Measurements from ENCODE around the gene LMO4. TPM values are rescaled to one million over a fixed set of nuclear protein-coding genes. Genes with fewer than 3 reads are reported as not detected.
A peak's percentile ranks its signal among the peaks of the same experiment; 100 is the strongest.

The LMO4 gene
- total RNA-seq, 1 donor from 2014 or later = 44.3 TPM

GRCh38 chr1:87318806-87319205, 9.9 kb upstream of the LMO4 start:
- intact Hi-C loops (cut with DNase I) = no loop called here
- ATAC-seq = no peak

DNA sequence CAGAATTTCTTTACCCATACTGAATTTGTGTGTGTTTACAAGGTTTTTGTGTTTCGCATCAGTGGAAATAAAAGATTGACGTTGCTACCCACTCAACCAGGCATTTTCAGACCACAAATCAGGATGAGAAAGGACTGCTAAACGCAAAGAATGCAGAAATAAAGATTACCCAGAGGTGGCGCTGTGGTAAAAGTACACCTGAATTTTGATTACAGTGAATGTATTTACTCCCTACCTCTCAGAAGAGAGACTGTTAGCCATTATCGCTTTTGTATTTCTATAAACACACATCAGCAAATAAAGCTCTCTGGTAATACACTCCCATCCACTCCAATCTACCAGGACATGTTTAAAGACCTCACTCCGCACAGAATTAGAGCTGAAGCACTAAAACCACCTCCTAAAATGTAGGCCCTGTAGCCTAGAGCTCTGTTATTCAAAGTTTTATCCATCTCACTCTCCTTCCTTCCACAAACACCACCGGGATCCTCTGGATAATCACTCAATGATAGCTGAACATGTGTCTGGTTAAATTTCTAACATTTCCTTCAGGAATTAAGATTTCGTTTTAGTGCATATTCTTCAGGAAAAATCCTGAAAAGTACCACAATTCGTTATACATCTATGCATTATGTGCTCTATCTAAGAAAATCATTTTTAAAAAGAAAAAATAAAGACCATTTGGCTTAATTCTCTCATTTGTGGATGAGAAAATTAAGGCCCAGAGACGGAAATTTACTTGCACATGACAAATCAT, 2.5 kb upstream of the LMO4 start:
- DNase-seq (ENCODE audit: missing footprints) (no peak), ATAC-seq (no peak)
- intact Hi-C loops (cut with DNase I) = loop anchor here (5.0 to 10.0 kb wide), 4 partner anchors 194 to 931 kb away; partner anchors contain the start of gene ODF2L

More at GRCh38 chr1:87318806-87319205, 9.9 kb upstream of the LMO4 start:
- DNase-seq (ENCODE audit: missing footprints) = no peak

DNA sequence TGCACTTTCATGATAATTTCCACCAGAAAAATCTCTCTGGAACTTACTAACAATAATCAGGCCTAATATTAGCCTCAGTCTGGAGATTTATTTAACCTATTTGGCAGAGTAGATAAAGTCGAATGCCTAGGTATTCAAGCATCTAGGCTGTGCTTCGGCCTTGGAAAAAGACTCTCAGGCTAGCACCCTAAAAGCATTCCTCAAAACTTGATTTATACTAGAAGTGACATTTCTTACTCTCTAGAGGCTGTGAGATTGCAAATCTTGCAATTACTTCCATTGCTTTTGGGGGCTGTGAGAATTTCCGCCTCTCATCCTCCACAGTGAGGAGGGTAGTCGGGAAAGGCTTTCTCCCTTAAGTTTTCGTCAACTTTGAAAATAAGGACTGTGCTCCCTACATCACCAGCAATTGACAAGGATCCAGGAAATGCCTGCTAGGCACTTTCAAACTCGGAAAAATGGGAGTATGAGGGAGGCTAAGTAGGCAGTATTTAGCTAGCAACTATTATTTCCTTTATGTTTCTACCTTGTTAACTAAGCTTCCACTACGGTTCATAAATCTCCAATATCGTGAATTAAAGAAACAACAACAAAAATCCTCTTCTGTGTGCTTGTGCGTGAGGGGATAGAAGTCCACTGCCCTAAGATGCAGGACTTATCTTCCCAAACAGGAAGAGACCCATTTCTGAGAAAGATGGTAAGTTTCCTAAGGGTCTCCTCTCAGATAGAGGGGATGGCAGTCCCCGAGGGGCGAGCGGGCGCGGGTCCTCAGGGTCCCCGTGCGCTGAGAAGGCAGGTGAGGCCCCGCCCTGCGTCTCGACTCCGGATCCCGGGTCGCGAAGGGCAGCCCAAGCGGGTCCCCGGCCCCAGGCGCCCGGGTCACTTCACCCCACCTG, 1.1 kb upstream of the LMO4 start:
- DNase-seq (ENCODE audit: missing footprints) = no peak
- intact Hi-C loops (cut with DNase I) = loop anchor here (1.0 to 10.0 kb wide), 5 partner anchors 195 to 933 kb away; partner anchors contain the start of gene ODF2L
- no peak for ATAC-seq

GRCh38 chr1:87329051-87329525, 408 bp downstream of the LMO4 start:
- DNase-seq (ENCODE audit: missing footprints) (peak; percentile 83), ATAC-seq (peak; percentile 0)
- intact Hi-C loops (cut with DNase I) = loop anchor here (5.0 to 10.0 kb wide), 4 partner anchors 197 to 934 kb away; partner anchors contain the start of gene ODF2L

DNA sequence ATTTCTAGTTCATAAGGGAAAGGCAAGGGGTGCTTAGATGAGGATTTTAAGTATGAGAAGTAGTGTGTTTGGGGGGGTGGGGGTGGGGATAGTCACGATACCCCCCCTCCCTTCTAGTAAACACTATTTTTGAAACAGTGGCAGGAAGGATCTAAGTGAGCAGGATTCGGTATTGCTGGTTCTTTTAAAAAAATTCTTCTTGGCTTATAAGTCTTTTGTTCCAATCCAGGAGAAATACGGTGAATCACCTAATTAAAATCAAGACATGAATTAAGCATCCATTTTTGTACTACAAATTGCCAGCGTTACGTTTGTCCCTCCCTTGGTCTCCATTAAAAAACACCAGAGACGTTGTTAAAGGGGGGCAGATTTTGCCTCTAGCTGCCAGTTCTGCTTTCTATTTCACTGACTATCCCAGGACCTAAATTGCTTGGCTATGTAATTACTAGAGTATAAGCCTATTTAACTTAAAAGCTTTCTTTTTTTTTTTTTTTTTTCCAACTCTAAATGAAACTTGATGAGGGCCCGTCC, 911 bp downstream of the LMO4 start:
- intact Hi-C loops (cut with DNase I) = loop anchor here (5.0 to 10.0 kb wide), 5 partner anchors 118 to 935 kb away; partner anchors contain the start of gene ODF2L
- DNase-seq (ENCODE audit: missing footprints) = no peak
- no peak for ATAC-seq

DNA sequence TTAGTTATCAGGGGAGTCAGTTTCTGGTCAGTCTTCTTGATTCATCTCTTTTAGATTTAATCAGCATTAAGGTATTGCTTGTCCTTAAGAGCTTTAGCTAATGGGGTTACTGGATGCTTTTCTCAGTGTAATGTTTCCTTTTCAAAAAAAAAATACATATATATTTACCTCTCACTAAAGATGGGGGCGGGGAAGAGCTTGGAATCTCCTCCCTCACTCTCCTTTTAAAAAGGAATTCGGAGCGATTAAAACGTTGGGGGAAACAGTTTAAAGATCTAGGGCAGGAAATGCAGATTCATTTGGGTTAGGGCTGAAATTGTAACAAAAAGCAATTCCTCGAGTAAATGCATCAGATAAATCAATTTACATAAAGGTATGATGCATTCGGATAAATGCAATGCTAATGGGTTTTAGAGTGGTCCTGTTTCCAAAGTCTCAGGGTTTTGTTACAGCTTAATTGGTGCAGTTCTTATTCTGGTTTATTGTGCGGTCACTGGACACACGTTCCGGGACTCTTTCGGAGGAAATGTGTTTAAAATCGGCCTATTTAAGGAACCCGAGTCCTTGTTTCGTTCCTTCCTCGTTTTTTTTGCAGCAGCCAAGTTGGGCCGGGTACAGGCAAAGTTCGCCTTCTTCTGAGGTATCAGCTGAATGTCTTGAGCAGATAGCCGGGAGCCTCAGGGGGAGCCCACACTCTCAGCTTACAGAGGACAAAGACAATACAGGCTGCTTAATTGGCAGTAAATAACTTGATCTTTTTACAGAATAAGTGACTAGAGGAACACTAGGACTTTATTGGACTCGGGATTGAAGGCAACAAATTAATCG, 1.6 kb downstream of the LMO4 start:
- intact Hi-C loops (cut with DNase I) = loop anchor here (5.0 kb wide), 1 partner anchor 117 kb away; no protein-coding TSS in a partner anchor
- DNase-seq (ENCODE audit: missing footprints) (no peak), ATAC-seq (no peak)

- intact Hi-C loops (cut with DNase I) = loop anchor here (5.0 kb wide), 1 partner anchor 116 kb away; no protein-coding TSS in a partner anchor
- no peak for ATAC-seq
- DNase-seq (ENCODE audit: missing footprints) = no peak
Measured at GRCh38 chr1:87330885-87331364, 2.2 kb downstream of the LMO4 start.

DNA sequence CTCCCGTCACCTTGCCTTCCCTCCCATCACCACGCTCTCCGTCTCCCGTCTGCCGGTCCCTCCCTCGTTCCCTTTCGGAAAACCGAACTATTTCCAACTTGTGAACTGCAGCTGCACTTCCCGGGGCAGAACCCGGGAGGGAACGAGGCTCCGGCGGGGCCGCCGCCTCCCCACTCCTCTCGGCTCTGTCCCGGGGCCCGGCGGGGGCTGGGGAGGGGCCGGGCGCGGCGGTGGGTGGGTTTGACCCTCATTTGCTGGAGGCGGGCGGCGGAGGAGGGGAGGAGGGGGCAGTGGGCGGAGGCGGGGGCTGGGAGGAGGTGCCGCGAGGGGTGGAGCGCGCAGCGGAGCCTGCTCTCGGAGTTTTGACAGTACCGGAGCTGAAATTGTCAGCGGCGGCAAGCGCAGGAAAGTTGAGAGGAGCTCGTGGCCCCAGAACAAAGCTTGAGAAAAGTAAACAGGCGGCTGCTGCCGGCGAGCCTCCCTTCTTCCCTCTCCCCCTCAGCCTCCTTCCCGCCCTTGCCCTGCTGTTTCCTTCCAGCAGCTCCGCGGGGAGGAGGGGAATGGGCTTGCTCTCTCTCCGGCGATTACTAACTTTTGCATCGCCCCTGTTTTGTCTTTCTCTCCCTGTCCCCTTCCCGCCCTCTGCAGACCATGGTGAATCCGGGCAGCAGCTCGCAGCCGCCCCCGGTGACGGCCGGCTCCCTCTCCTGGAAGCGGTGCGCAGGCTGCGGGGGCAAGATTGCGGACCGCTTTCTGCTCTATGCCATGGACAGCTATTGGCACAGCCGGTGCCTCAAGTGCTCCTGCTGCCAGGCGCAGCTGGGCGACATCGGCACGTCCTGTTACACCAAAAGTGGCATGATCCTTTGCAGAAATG, 2.9 kb downstream of the LMO4 start:
- intact Hi-C loops (cut with DNase I) = loop anchor here (5.0 kb wide), 1 partner anchor 116 kb away; no protein-coding TSS in a partner anchor
- peak; percentile 64 for ATAC-seq
- DNase-seq (ENCODE audit: missing footprints) = peak; percentile 93

DNA sequence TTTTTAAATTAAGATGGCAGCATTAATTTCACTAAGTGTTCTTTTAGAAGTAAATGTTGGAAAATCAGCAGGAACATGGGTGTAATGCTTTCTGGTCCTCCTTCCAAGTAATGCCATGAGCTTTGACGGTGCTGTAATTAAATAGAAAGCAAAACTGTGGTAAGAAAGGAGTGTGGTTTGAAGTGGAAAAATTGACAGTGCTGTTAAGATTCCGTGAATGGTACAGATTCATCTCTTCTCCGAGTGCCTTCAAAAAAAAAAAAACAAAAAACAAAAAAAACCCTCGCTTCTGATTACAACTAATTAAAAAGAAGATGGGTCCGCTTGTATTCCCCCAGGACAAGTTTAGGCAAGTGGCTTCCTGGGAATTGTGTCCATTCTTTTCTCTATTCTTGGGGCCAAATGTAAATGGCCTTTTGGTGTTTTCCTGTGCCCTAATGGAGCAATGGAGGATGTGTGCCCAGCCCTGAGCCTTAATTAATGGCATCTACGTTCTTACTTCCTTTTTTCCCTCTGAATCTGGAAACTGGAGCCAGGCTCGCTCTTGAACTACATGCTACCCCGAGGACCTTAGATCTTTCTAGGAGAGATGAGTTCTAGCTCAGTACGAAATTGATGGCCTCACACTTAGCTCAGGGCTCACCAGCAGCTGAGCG, 5.1 kb downstream of the LMO4 start:
- no peak for DNase-seq (ENCODE audit: missing footprints)
- intact Hi-C loops (cut with DNase I) = loop anchor here (5.0 kb wide), 1 partner anchor 113 kb away; no protein-coding TSS in a partner anchor

GRCh38 chr1:87334351-87335174, 5.9 kb downstream of the LMO4 start:
- intact Hi-C loops (cut with DNase I) = loop anchor here (5.0 kb wide), 1 partner anchor 113 kb away; no protein-coding TSS in a partner anchor
- ATAC-seq (no peak), DNase-seq (ENCODE audit: missing footprints) (no peak)

More for the DNA sequence above, 5.1 kb downstream of the LMO4 start:
- ATAC-seq = no peak

DNA sequence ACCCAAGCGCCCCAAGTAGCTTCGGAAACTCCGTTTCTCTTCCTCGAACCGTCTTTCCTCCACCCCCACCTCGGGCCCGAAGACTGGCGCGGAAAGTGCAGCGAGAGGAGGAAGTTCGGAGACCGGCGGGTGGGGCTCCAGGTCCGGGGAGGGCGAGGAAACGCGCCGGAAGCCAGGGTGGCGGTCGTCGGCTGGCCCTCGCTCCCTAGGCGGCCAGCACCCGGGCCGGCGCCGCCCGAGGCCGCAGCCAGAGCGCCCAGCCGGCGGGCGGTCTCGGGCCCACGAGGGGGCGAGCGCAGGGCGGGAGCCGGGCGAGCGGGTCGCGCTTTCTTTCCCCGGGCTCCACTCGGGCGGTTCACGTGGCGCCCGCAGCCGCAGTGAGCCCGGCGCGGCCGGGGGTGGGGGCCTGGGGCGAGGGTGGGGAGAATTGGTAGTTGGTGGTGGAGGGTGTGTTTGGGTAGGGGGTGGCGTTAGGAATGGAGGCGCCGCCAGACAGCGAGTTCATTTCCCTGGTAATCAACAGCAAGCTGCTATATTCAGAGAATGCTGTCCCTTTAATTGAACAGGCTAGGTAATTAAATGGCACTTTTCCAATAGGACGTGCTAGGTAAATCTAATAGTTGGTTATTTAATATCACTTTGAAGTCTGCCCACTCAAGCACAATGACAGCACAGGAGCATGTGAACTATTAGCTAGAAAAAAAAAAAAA, 6.7 kb downstream of the LMO4 start:
- DNase-seq (ENCODE audit: missing footprints) = peak; percentile 90
- intact Hi-C loops (cut with DNase I) = no loop called here

GRCh38 chr1:87336623-87337067, 8.0 kb downstream of the LMO4 start:
- intact Hi-C loops (cut with DNase I) = no loop called here
- no peak for DNase-seq (ENCODE audit: missing footprints)
- no peak for ATAC-seq

More for the DNA sequence above, 6.7 kb downstream of the LMO4 start:
- ATAC-seq = peak; percentile 58

DNA sequence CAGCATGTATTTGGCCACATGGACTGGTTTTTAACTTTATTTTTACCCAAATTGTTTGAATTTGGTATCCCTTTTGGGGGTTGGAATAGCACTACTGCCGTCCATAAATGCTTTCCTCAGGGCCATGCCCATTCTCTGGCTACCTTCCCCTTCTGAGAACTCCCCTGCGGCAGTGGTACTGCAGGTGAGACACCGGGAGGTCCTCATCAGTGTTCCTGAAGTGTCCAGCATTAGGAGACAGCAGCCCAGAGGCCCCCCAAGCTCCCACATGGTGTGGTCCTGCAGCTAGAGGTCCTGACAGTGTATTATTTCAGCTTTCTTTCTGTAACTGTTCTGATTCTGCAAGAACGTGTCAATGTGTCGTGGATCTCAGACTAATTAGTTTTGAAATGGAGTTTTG, 8.9 kb downstream of the LMO4 start:
- no peak for ATAC-seq
- intact Hi-C loops (cut with DNase I) = no loop called here
- no peak for DNase-seq (ENCODE audit: missing footprints)

DNA sequence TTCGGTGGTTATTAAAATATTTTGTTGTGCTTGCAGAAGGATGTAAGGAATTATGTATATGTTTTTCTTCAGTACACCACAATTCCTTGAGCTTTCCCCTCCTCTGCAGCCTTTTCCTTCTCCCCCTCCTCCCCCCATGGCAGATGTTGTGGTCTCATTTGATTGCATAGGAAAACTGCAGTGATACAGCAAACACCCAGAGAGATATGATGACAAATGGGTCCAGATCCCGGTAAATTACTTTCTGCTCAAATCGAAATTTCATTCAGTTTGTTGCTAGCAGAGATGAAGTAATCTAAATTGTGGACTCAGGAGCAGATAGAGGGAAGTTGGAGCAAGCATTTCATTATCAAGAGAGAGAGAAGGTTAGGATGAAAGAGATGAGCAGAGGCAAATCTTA, 9.9 kb downstream of the LMO4 start:
- intact Hi-C loops (cut with DNase I) = no loop called here
- no peak for DNase-seq (ENCODE audit: missing footprints)
- ATAC-seq = no peak

DNA sequence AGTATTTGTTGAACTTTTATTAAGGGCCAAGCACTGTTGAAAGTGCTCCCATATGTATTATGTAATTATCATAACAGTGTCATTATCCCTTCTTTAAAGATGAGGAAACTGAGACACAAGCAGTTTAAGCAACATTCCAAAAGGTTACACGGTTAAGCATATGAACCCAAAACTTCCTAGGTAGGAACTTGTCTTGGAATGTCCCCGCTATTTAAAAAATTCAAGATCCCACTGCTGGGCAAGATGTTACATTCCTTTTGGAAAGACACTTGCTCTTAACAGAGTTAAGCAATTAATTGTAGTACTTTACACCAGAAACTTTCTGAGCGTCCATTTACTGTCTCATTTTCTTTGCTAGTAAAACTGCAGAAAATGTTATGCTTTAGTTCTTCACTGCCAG, 15.6 kb downstream of the LMO4 start:
- ATAC-seq (no peak), DNase-seq (ENCODE audit: missing footprints) (no peak)
- intact Hi-C loops (cut with DNase I) = no loop called here

Measured in Right ventricle myocardium inferior (tissue), 1 donor.